ENCODE measurements around the gene MCC.

- TF ChIP-seq POLR2AphosphoS5 (IDR thresholded peaks at IDR 0.05; ENCODE audit: low read depth, low read length): no peak
- TF ChIP-seq TAF1 (IDR thresholded peaks at IDR 0.05; ENCODE audit: borderline replicate concordance, insufficient read depth, low read length): no peak; the same call in 1 of the 2 replicates
- no peak for TF ChIP-seq REST (IDR thresholded peaks at IDR 0.05; ENCODE audit: insufficient read depth in 1 of 2, low read depth in 2 of 2, low read length in 2 of 2)
These were observed 193.1 kb downstream of the MCC start for GRCh38 chr5:113295111-113295539.
